Keratinocyte (primary cell): Measurements from ENCODE around the gene STIP1. TPM values are rescaled to one million over a fixed set of nuclear protein-coding genes. Genes with fewer than 3 reads are reported as not detected.

Source experiments
- DNase-seq: peaks from one replicate; pipeline ENCODE4 v3.0.0-alpha.2; 2011; ENCODE audit warnings: low read depth, missing footprints, low spot score
- FAIRE-seq: peaks from 2 replicates; lab custom pipeline; 2011; peaks lifted over from hg19 to GRCh38; lab: Jason Lieb, UNC
- H2AFZ ChIP-seq: 2 replicates; pipeline ENCODE4 v1.6.0; 2012; ENCODE audit warnings: low read length, control low read depth, inconsistent platforms; ENCODE audit not compliant: control insufficient read depth
- H3K27ac ChIP-seq: 2 replicates; pipeline ENCODE4 v1.5.1; 2011; ENCODE audit warnings: low read length; ENCODE audit not compliant: control insufficient read depth, insufficient read depth
- H3K27me3 ChIP-seq: 3 replicates; pipeline ENCODE4 v1.6.0; 2011; ENCODE audit warnings: low read length; ENCODE audit not compliant: control insufficient read depth, insufficient read depth; ENCODE audit errors: extremely low read depth
- H3K36me3 ChIP-seq, 2 experiments: 2 replicates in 1 of 2; 3 replicates in 1 of 2; pipeline ENCODE4 v1.5.1; 2011; ENCODE audit warnings: low read length in 2 of 2, mild to moderate bottlenecking in 1 of 2; ENCODE audit not compliant: control insufficient read depth in 2 of 2, insufficient read depth in 2 of 2; ENCODE audit errors: extremely low read depth in 1 of 2
- H3K4me1 ChIP-seq: 3 replicates; pipeline ENCODE4 v1.5.1; 2011; ENCODE audit warnings: low read length; ENCODE audit not compliant: control insufficient read depth, insufficient read depth; ENCODE audit errors: extremely low read depth
- H3K4me2 ChIP-seq: 3 replicates; pipeline ENCODE4 v1.6.0; 2011; ENCODE audit warnings: low read depth, low read length; ENCODE audit not compliant: control insufficient read depth, insufficient read depth; ENCODE audit errors: extremely low read depth
- H3K4me3 ChIP-seq, 3 experiments: fragments of 200-600 bp in 1 of 3; sonication (generic) in 1 of 3; 2 replicates in 2 of 3; 3 replicates in 1 of 3; pipeline ENCODE4 v1.5.1; 2011 to 2016; ENCODE audit warnings: low read length in 3 of 3, mild to moderate bottlenecking in 3 of 3, control low read depth in 2 of 3, inconsistent platforms in 1 of 3, low read depth in 1 of 3, mixed read lengths in 1 of 3, mixed run types in 1 of 3, moderate library complexity in 1 of 3; ENCODE audit not compliant: control insufficient read depth in 2 of 3, insufficient read depth in 2 of 3; ENCODE audit errors: extremely low read depth in 1 of 3
- H3K79me2 ChIP-seq: 2 replicates; pipeline ENCODE4 v1.6.0; 2012; ENCODE audit warnings: low read length; ENCODE audit not compliant: control insufficient read depth, insufficient read depth
- H3K9ac ChIP-seq: 3 replicates; pipeline ENCODE4 v1.6.0; 2011; ENCODE audit warnings: low read length; ENCODE audit not compliant: control insufficient read depth, insufficient read depth; ENCODE audit errors: extremely low read depth
- H3K9me1 ChIP-seq: 3 replicates; pipeline ENCODE4 v1.6.0; 2011; ENCODE audit warnings: low read length; ENCODE audit not compliant: control insufficient read depth, insufficient read depth; ENCODE audit errors: extremely low read depth
- H3K9me3 ChIP-seq: 2 replicates; pipeline ENCODE4 v1.5.1; 2012; ENCODE audit warnings: low read depth, low read length; ENCODE audit not compliant: control insufficient read depth
- H4K20me1 ChIP-seq: 3 replicates; pipeline ENCODE4 v1.6.0; 2011; ENCODE audit warnings: low read length; ENCODE audit not compliant: control insufficient read depth, insufficient read depth; ENCODE audit errors: extremely low read depth
- EZH2 ChIP-seq: IDR thresholded peaks from one replicate; pipeline ENCODE4 v1.6.1; 2012; ENCODE audit warnings: inconsistent platforms, mild to moderate bottlenecking, low read length, moderate library complexity
- dilution Hi-C: fragments of 300-500 bp; cut with MboI; formaldehyde crosslinking; loops from one replicate; pipeline ENCODE4 v1.7.0; 2020; ENCODE audit warnings: low sequenced_read_pairs; ENCODE audit not compliant: extremely low pct_ligation_motif_present
- polyA plus RNA-seq, 5 experiments: library from polyadenylated mRNA; depleted of rRNA in 3 of 5; stranded (reverse) in 3 of 5; stranded (forward) in 1 of 5; unstranded in 1 of 5; fragments of >200 nt; gene quantifications; 1 replicate in 1 of 5; 2 replicates in 3 of 5; 3 replicates in 1 of 5; pipeline versions ENCODE4 v1.2.1 to v1.2.3, GENCODE V29; 2011 to 2012; ENCODE audit warnings: missing spikeins in 2 of 5, low read depth in 1 of 5, low replicate concordance in 1 of 5
- TF ChIP-seq, protein P1 (sequence below), 3 experiments: IDR thresholded peaks in 1 of 3; conservative IDR thresholded peaks in 1 of 3; optimal IDR thresholded peaks in 1 of 3; 2 replicates in 2 of 3; 3 replicates in 1 of 3; pipeline versions ENCODE3 to v1.5.1; 2011; ENCODE audit warnings: low read length in 3 of 3, mild to moderate bottlenecking in 3 of 3, moderate library complexity in 2 of 3, control low read depth in 1 of 3, inconsistent platforms in 1 of 3; ENCODE audit not compliant: insufficient read depth in 2 of 3; ENCODE audit errors: extremely low read depth in 1 of 3

The STIP1 gene
- polyA plus RNA-seq, 1 donor (not counting 4 experiments of a cell fraction or from before 2014, with no cell fraction given), result 206 TPM

DNA sequence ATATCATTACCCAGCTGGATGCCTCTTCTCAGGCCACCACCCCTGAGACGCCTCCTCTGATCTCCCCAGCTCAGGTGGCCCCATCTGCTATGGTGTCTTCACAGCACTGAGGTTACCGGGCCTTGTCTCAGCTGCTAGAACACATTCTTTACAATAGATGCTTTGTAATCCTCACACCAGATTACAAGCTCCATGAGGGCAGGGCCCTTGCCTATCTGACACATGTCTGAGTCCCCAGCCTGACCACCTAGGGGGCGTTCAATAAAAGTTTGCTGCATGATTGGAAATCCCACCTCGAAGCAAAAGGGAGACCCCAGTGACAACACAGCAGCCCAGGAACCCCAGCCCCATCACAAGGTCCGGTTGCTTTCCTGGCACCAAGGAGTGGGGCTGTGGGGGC is 22.0 kb upstream of the STIP1 start:
- H3K4me2 ChIP-seq, result no peak overlapping the region
- FAIRE-seq (no peak), DNase-seq (no peak)
- H3K9me1 ChIP-seq, result no peaks in the 10 kb centered on the region
- no peaks in the 10 kb centered on the region for H4K20me1 ChIP-seq
- H3K27me3 ChIP-seq, result no peaks in the 10 kb centered on the region
- H3K4me3 ChIP-seq, result no peak overlapping the region
- H2AFZ ChIP-seq, result no peak overlapping the region
- H3K9ac ChIP-seq, result no peak overlapping the region
- H3K79me2 ChIP-seq, result no peaks in the 10 kb centered on the region
- H3K9me3 ChIP-seq, result no peaks in the 10 kb centered on the region
- TF ChIP-seq EZH2, result no peak
- TF ChIP-seq, protein P1, sequence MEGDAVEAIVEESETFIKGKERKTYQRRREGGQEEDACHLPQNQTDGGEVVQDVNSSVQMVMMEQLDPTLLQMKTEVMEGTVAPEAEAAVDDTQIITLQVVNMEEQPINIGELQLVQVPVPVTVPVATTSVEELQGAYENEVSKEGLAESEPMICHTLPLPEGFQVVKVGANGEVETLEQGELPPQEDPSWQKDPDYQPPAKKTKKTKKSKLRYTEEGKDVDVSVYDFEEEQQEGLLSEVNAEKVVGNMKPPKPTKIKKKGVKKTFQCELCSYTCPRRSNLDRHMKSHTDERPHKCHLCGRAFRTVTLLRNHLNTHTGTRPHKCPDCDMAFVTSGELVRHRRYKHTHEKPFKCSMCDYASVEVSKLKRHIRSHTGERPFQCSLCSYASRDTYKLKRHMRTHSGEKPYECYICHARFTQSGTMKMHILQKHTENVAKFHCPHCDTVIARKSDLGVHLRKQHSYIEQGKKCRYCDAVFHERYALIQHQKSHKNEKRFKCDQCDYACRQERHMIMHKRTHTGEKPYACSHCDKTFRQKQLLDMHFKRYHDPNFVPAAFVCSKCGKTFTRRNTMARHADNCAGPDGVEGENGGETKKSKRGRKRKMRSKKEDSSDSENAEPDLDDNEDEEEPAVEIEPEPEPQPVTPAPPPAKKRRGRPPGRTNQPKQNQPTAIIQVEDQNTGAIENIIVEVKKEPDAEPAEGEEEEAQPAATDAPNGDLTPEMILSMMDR (optimal IDR thresholded peaks at IDR 0.05 in 1 of 3, IDR thresholded peaks at IDR 0.05 in 1 of 3, conservative IDR thresholded peaks at IDR 0.05 in 1 of 3; ENCODE audit: extremely low read depth in 1 of 3, insufficient read depth in 2 of 3, low read length in 3 of 3), result no peak
- dilution Hi-C loops, result no loop called here
- peaks cover 9% of the 10 kb centered on the region for H3K4me1 ChIP-seq
- no peak overlapping the region for H3K27ac ChIP-seq
- H3K36me3 ChIP-seq, result no peaks in the 10 kb centered on the region

DNA sequence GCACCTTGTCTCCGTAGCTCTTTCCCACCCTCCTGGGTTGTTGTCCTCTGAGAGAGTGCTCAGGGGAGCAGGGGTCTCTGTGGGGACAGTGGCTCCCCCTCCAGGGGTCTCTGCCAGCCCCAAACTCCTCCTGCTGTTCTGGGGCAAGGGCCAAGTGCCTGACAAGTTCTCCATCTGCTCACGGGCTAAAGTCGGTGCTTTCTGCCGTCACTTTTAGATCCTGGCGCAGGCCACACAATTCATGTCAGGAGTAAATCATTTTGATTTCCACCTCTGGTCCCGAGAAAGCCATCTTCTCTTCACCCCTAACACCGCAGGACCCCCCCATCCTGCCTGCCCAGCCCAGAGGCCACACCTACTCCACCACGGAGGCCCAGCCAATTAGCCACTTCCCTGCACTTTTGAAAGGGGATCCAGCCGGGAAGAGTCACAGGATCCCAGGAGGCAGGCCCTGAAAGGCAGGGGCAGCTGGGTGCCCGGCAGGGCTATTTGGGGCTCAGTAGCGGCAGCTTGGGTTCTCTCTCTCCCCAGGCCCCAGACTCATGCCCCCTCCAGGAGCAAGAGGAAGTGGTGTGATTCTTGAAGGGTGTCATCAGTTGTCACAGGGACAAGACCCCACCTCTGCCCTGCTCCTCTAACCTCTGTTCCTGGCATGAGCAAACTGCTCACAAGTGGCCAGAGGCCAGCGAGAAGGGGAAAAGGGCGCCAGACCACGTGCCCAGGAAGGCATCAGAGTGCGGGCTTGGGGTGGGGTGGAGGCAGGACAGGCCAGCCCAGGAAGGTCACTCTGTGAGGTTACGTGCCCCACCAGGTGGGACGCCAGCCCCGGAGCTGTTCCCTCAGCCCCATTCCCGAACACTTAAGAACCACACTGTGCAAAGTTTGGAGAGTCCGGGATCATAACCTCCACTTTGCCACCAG is 21.3 kb upstream of the STIP1 start:
- Histone ChIP-seq H3K79me2 (no peaks in the 10 kb centered on the region), H3K27me3 (no peaks in the 10 kb centered on the region), H3K4me2 (peak overlapping the region; percentile 87), H3K4me1 (peaks cover 9% of the 10 kb centered on the region), H2AFZ (no peak overlapping the region), H4K20me1 (no peaks in the 10 kb centered on the region), H3K36me3 (no peaks in the 10 kb centered on the region), H3K9me1 (no peaks in the 10 kb centered on the region), H3K9ac (peak overlapping the region; percentile 64), H3K4me3 (peak overlapping the region; percentile 49 to 71 (median 53)), H3K27ac (no peak overlapping the region), H3K9me3 (no peaks in the 10 kb centered on the region)
- no peak for TF ChIP-seq EZH2
- TF ChIP-seq, protein P1 (optimal IDR thresholded peaks at IDR 0.05 in 1 of 3, IDR thresholded peaks at IDR 0.05 in 1 of 3, conservative IDR thresholded peaks at IDR 0.05 in 1 of 3; ENCODE audit: extremely low read depth in 1 of 3, insufficient read depth in 2 of 3, low read length in 3 of 3), result no peak
- dilution Hi-C loops, result no loop called here
- no peak for DNase-seq
- FAIRE-seq, result no peak
